Right lobe of liver (tissue), 4 donors: ENCODE measurements around the gene LACTBL1.

Experiments used
- POLR2A ChIP-seq: fragments of 450-650 bp; IDR thresholded peaks from one replicate; pipeline ENCODE4 v1.6.1; 2017; ENCODE audit warnings: antibody characterized with exemption, mild to moderate bottlenecking
- TF ChIP-seq, protein P1 (sequence below), 4 donors: fragments of 200-600 bp in 3 of 4; fragments of 450-650 bp in 1 of 4; IDR thresholded peaks; one replicate each; pipeline versions ENCODE4 v1.5.1 to v1.8.0; 2016 to 2022; ENCODE audit warnings: antibody characterized with exemption in 4 of 4, mild to moderate bottlenecking in 2 of 4
- donor health status: DM: no; HTN: no; CAD: no.
- donor health status: DM: no; HTN: no; CAD: no.
- donor health status: DM: no; HTN: yes; CAD: no.

DNA sequence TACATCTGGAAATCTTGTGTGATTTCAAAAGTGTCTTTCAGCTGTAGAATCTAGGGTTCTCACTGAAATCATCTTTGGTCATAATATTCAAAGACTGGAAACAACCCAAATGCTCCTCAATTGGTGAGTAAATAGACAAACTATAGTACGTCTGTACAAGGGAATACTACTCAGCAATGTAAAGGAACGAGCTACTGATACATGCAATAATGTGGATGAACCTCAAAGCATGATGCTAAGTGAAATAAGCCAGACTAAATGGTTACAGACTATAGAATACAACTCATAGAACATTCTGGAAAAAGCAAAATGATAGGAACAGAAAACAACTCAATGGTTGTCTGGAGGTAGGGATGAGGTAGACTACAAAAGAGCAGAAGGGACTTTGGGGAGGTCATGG lies 2.6 kb downstream of the LACTBL1 start:
- TF ChIP-seq, protein P1, sequence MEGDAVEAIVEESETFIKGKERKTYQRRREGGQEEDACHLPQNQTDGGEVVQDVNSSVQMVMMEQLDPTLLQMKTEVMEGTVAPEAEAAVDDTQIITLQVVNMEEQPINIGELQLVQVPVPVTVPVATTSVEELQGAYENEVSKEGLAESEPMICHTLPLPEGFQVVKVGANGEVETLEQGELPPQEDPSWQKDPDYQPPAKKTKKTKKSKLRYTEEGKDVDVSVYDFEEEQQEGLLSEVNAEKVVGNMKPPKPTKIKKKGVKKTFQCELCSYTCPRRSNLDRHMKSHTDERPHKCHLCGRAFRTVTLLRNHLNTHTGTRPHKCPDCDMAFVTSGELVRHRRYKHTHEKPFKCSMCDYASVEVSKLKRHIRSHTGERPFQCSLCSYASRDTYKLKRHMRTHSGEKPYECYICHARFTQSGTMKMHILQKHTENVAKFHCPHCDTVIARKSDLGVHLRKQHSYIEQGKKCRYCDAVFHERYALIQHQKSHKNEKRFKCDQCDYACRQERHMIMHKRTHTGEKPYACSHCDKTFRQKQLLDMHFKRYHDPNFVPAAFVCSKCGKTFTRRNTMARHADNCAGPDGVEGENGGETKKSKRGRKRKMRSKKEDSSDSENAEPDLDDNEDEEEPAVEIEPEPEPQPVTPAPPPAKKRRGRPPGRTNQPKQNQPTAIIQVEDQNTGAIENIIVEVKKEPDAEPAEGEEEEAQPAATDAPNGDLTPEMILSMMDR (IDR thresholded peaks at IDR 0.05) = no peak
- TF ChIP-seq POLR2A = no peak
